COLO829 (cell line): ENCODE results near the gene BAAT.
"Not testable (repeated sequence)": the region's sequence is repeated elsewhere in the genome, so short reads cannot be mapped to it uniquely, and the experiment has no call there.

Experiments used
- DNase-seq: peaks from one replicate; pipeline ENCODE4 v3.0.0; 2012; ENCODE audit warnings: low spot score

The BAAT gene

GRCh38 chr9:101359679-101360078, 25.1 kb downstream of the BAAT start:
- DNase-seq = no peak

DNA sequence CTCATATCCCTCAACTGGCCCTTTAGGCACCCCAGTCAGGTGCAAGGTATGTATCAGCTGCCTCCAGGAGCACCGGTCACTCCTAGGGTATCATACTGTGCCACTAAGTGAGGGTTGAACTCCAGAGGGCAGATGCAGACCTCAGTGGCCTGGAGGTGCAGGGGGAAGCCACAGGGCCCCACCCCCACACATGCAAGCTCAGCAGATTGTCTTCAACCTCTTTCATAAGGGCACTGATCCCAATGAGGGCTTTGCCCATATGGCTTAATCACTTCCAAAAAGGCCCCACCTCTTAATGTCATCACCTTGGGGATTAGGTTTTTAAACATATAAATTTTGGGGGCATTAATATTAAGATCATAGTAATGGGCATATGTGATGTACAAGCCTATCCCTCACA, 28.2 kb downstream of the BAAT start:
- DNase-seq = no peak

DNA sequence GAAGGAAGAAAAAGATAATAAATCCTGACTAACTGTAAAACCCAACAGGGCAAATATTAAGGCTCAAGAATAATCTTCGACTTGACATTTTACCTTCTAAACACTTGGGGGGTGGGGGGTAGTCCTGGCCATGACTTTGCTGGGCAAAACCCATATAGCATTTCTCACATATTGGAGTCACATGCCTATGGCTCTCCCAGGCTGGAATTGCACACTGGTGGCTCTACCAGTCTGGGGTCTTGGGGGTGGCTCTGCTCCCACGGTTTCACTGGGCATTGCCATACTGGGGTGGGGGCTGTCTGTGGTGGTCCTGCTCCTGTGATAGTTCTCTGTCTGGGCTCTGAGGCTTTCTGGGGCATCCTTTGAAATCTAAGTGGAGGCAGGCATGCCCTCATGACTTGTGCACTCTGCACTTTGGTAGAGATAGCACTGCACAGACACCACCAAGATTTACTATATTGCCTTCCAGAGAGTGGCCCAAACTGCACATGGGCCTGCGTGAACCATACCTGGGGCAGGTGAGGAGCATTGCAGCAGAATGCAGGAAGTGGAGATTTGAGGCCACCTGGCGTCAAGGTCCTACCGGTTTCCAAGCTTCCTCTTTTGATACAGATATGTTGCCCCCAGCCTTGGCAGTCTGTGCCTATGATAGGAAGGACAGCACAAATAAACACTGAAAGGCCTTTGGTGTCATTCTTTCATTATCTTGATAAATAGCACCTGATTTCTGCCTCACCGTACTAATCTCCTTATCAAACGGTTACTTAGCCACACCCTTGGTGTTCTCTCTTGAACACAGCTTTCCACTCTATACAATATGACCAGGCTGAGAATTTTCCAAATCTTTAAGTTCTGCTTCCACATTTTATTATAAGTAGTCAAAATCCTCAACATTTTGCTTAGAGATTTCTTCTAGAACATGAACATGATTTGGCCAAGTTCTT, 29.8 kb downstream of the BAAT start:
- DNase-seq = no peak

GRCh38 chr9:101354143-101354764, 30.6 kb downstream of the BAAT start:
- no peak for DNase-seq

GRCh38 chr9:101353683-101354082, 31.1 kb downstream of the BAAT start:
- DNase-seq = no peak

DNA sequence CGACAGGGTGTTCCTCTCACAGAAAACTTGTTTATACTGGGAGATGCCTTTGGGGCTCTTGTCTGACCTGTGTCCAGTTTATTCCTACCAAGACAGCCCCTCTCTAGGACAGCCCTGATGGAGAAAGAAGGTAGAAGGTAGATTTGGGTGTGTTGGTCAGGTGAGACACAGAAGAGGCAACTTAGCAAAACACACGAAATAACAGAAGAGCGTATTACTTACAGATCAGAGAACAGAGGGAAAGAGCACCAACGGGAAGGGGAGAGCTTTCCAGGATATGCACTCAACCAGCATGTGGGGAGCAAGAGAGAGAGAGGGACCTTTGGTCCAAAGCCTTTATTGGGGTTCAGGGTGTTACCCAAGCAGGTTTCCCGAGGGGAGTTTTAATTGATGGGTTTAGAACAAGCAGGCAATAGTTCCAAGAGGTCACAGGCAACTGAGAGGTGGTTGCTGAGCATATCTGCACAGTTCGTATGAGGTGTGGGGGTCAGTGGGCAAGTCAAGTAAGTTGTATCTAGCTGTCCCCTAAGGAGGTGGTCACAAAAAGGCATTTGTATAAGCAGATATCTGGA, 31.8 kb downstream of the BAAT start:
- no peak for DNase-seq

DNA sequence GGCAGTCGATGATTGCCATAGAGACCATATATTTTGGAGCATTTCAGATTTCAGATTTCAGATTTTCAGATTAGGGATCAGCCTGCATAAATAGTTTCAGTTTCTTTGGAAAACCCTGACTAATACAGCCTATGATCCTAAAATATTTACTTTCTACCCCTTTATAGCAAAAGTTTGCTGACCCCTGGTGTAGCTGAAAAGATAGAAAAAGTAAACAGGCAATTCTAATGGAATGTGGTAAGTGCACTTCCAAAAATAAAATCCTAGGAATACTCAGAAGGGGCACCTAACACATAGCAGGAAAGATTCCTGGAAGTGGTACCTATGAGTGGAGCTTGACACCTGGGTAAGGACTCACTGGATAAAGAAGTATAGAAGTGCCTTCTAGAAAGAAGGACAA, 34.5 kb downstream of the BAAT start:
- no peak for DNase-seq

- DNase-seq = no peak
Observed at GRCh38 chr9:101342595-101342994, 42.2 kb downstream of the BAAT start.

- no peak for DNase-seq
Observed at GRCh38 chr9:101341958-101342357, 42.8 kb downstream of the BAAT start.

GRCh38 chr9:101337237-101337636, 47.6 kb downstream of the BAAT start:
- no peak for DNase-seq

- DNase-seq = no peak
Observed at GRCh38 chr9:101336091-101336490, 48.7 kb downstream of the BAAT start.

DNA sequence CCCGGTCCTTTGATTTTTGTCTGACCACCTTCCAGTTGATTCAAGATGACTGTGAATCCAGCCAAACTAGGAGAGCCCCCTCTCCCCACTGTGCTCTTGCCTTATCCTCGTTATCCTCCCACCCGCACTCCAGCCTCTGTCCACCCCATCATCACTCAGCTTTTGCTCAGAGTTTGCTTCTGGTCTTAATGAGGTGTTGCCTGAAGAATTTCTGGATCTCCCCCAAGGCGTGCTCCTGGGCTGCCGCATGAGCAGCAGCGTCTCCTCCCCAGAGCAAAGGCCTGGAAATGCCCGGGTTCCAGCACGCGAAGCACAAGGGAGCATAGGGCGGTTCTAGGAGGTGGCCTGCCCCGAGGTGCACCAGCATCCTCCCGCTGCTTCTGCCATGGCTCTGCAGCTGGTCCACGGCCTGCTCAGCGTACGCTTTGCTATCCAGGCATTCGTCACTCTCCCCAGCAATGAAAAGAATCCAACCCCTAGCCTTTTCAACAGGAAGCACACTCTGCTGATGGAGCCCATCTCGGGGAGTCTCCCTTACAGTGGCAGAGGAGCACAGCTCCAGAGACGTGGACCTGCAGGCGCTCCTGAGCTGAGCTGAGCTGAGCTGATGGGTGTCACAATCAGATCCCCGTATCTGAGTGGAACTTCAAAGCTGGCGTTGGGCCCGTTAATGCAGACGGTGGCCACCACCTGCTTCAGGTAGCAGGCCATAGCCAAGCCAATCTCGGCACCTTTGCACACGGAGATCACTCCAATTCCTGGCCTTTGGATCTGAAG, 50.7 kb downstream of the BAAT start:
- no peak for DNase-seq

- DNase-seq = no peak
Observed at GRCh38 chr9:101333490-101333889, 51.3 kb downstream of the BAAT start.

- no peak for DNase-seq
Observed at GRCh38 chr9:101332362-101332761, 52.4 kb downstream of the BAAT start.

DNA sequence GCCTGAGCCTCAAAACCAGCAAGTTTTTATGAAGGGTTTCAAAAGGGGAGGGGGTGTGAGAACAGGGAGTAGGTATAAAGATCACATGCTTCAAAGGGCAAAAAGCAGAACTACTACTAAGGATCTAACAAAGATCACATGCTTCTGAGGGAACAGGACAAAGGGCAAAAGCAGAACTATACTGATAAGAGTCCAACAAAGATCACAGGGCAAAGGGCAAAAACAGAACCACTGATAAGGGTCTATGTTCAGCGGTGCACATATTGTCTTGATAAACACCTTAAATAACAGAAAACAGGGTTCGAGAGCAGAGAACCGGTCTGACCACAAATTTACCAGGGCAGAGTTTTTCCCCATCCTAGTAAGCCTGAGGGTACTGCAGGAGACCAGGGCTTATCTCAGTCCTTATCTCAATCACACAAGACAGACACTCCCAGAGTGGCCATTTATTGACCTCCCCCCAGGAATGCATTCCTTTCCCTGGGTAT, 57.3 kb downstream of the BAAT start:
- DNase-seq = not testable (repeated sequence)

GRCh38 chr9:101326501-101326900, 58.3 kb downstream of the BAAT start:
- no peak for DNase-seq

GRCh38 chr9:101326035-101326434, 58.8 kb downstream of the BAAT start:
- no peak for DNase-seq

GRCh38 chr9:101325053-101325452, 59.8 kb downstream of the BAAT start:
- DNase-seq = no peak

GRCh38 chr9:101324245-101324804, 60.5 kb downstream of the BAAT start:
- no peak for DNase-seq

GRCh38 chr9:101323129-101323528, 61.7 kb downstream of the BAAT start:
- DNase-seq = no peak

GRCh38 chr9:101317735-101318134, 67.1 kb downstream of the BAAT start:
- DNase-seq = no peak

- no peak for DNase-seq
Observed at GRCh38 chr9:101315112-101315450, 69.7 kb downstream of the BAAT start.
